ENCODE data around the gene CARD11. TPM values are rescaled to one million over a fixed set of nuclear protein-coding genes. Genes with fewer than 3 reads are reported as not detected.

Gene CARD11
- total RNA-seq, 4 donors from 2014 or later: 3.1 to 53.6 (median 5.9) TPM

GRCh38 chr7:3008386-3008785 lies 35.3 kb downstream of the CARD11 start:
- no peaks in the 10 kb centered on the region for H3K27me3 ChIP-seq
- no peak for TF ChIP-seq POLR2A (IDR thresholded peaks at IDR 0.05)
- no peak for TF ChIP-seq CTCF (IDR thresholded peaks at IDR 0.05)
- DNase-seq: no peak
- H3K4me3 ChIP-seq: no peak overlapping the region
- H3K36me3 ChIP-seq: no peaks in the 10 kb centered on the region
- H3K4me1 ChIP-seq: peaks cover 0 to 7% (median 3%) of the 10 kb centered on the region in 4 donors
- H3K27ac ChIP-seq: no peak overlapping the region
- no peaks in the 10 kb centered on the region for H3K9me3 ChIP-seq

- no peak for TF ChIP-seq CTCF (IDR thresholded peaks at IDR 0.05)
- no peak for TF ChIP-seq POLR2A (IDR thresholded peaks at IDR 0.05)
- peak in 1 of 3 donors; percentile 33 for DNase-seq
- Histone ChIP-seq H3K4me3 (no peak overlapping the region), H3K27me3 (no peaks in the 10 kb centered on the region), H3K27ac (no peak overlapping the region), H3K4me1 (peaks cover 0 to 7% (median 3%) of the 10 kb centered on the region in 4 donors), H3K36me3 (no peaks in the 10 kb centered on the region), H3K9me3 (no peaks in the 10 kb centered on the region)
Measured at GRCh38 chr7:3007696-3008095, 36.0 kb downstream of the CARD11 start.

- DNase-seq: peak in 1 of 3 donors; percentile 7
- TF ChIP-seq POLR2A (IDR thresholded peaks at IDR 0.05): no peak
- TF ChIP-seq CTCF (IDR thresholded peaks at IDR 0.05): no peak
- no peaks in the 10 kb centered on the region for H3K27me3 ChIP-seq
- H3K4me3 ChIP-seq: no peak overlapping the region
- no peak overlapping the region for H3K27ac ChIP-seq
- no peaks in the 10 kb centered on the region for H3K4me1 ChIP-seq
- H3K9me3 ChIP-seq: no peaks in the 10 kb centered on the region
- no peaks in the 10 kb centered on the region for H3K36me3 ChIP-seq
Measured at GRCh38 chr7:3005257-3005656, 38.4 kb downstream of the CARD11 start.

GRCh38 chr7:3003936-3004335 lies 39.7 kb downstream of the CARD11 start:
- Histone ChIP-seq H3K27me3 (no peaks in the 10 kb centered on the region), H3K4me3 (no peak overlapping the region), H3K27ac (no peak overlapping the region), H3K9me3 (no peaks in the 10 kb centered on the region), H3K4me1 (peaks cover 0 to 6% (median 0%) of the 10 kb centered on the region in 4 donors), H3K36me3 (no peaks in the 10 kb centered on the region)
- DNase-seq: peak in 1 of 3 donors; percentile 29
- TF ChIP-seq POLR2A (IDR thresholded peaks at IDR 0.05) (no peak), CTCF (IDR thresholded peaks at IDR 0.05) (no peak)

GRCh38 chr7:3002631-3003030 lies 41.0 kb downstream of the CARD11 start:
- Histone ChIP-seq H3K9me3 (no peaks in the 10 kb centered on the region), H3K4me1 (peaks cover 0 to 9% (median 0%) of the 10 kb centered on the region in 4 donors), H3K4me3 (no peak overlapping the region), H3K27me3 (no peaks in the 10 kb centered on the region), H3K27ac (no peak overlapping the region), H3K36me3 (no peaks in the 10 kb centered on the region)
- no peak for TF ChIP-seq POLR2A (IDR thresholded peaks at IDR 0.05)
- TF ChIP-seq CTCF (IDR thresholded peaks at IDR 0.05): no peak
- DNase-seq: peak in 1 of 3 donors; percentile 23

GRCh38 chr7:3000566-3000965 lies 43.1 kb downstream of the CARD11 start:
- DNase-seq: peak in 1 of 3 donors; percentile 8

More at GRCh38 chr7:3000566-3000965, 43.1 kb downstream of the CARD11 start:
- Histone ChIP-seq H3K27ac (no peak overlapping the region), H3K9me3 (no peaks in the 10 kb centered on the region), H3K36me3 (no peaks in the 10 kb centered on the region), H3K4me1 (peaks cover 0 to 9% (median 0%) of the 10 kb centered on the region in 4 donors), H3K4me3 (no peak overlapping the region), H3K27me3 (no peaks in the 10 kb centered on the region)
- TF ChIP-seq CTCF (IDR thresholded peaks at IDR 0.05) (no peak), POLR2A (IDR thresholded peaks at IDR 0.05) (no peak)
